Measurements from ENCODE around the gene CST1. TPM values are rescaled to one million over a fixed set of nuclear protein-coding genes. Genes with fewer than 3 reads are reported as not detected.

Gene CST1
- polyA plus RNA-seq, 1 of the 3 experiments (the other 2 are of a cell fraction) = not detected

DNA sequence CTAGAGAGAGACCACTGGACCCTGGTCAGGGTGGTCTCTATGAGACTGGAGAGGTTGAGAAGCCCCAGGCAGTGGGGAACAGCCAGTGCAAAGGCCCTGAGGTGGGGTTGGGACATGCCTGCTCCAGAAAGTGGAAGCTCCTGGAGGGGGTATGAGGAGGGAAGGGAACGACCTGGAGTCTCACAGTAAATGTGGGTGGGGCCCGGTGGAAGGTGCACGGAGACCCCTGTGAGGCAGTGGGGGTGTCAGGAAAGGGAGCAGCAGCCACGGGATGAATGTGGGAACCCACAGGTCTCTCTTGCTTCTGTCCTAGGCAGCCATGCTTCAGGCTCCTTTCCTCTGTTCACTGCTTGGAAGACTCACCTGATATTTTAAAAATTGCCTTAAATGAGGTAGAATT is 1.3 kb upstream of the CST1 start:
- Histone ChIP-seq H3K79me2 (ENCODE audit: insufficient read depth) (no peaks in the 10 kb centered on the region), H3K36me3 (replicated peaks in 1 of 2; ENCODE audit: control insufficient read depth in 1 of 2, insufficient read depth in 2 of 2, low read length in 1 of 2) (no peaks in the 10 kb centered on the region), H3K9ac (no peak overlapping the region), H3K27ac (ENCODE audit: low read depth in 2 of 2, low read length in 1 of 2) (no peak overlapping the region), H4K20me1 (ENCODE audit: insufficient read depth) (no peaks in the 10 kb centered on the region), H2AFZ (ENCODE audit: low read depth) (no peak overlapping the region), H3K4me1 (ENCODE audit: control insufficient read depth in 1 of 2, insufficient read depth in 2 of 2, low read depth in 1 of 2, low read length in 1 of 2) (peaks cover 0 to 4% of the 10 kb centered on the region in 2 experiments; a peak in 1 of 4 replicates), H3F3A (replicated peaks; ENCODE audit: insufficient read depth) (no peaks in the 10 kb centered on the region), H3K27me3 (ENCODE audit: insufficient read depth) (no peaks in the 10 kb centered on the region), H3K4me2 (no peak overlapping the region), H3K9me3 (no peaks in the 10 kb centered on the region), H3K9me2 (no peaks in the 10 kb centered on the region), H3K4me3 (ENCODE audit: low read depth in 2 of 2, low read length in 1 of 2) (no peak overlapping the region)
- DNase-seq = no peak
- TF ChIP-seq EZH2phosphoT487 (IDR thresholded peaks at IDR 0.05; ENCODE audit: borderline replicate concordance, low read depth) = no peak
- TF ChIP-seq YY1 (IDR thresholded peaks at IDR 0.05; ENCODE audit: low read depth) = no peak
- TF ChIP-seq GABPA (IDR thresholded peaks at IDR 0.05; ENCODE audit: low read depth) = no peak
- TF ChIP-seq, protein P1, sequence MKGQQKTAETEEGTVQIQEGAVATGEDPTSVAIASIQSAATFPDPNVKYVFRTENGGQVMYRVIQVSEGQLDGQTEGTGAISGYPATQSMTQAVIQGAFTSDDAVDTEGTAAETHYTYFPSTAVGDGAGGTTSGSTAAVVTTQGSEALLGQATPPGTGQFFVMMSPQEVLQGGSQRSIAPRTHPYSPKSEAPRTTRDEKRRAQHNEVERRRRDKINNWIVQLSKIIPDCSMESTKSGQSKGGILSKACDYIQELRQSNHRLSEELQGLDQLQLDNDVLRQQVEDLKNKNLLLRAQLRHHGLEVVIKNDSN (IDR thresholded peaks at IDR 0.05; ENCODE audit: borderline replicate concordance, low read depth) = no peak
- TF ChIP-seq TEAD4 (IDR thresholded peaks at IDR 0.05; ENCODE audit: borderline replicate concordance, insufficient read depth) = no peak
- TF ChIP-seq POLR2AphosphoS5 (IDR thresholded peaks at IDR 0.05; ENCODE audit: low read depth, low read length) = no peak
- no peak for TF ChIP-seq RFX5 (IDR thresholded peaks at IDR 0.05; ENCODE audit: low read length)
- TF ChIP-seq MXI1 (IDR thresholded peaks at IDR 0.05; ENCODE audit: low read depth, low read length) = no peak
- TF ChIP-seq, protein P2, sequence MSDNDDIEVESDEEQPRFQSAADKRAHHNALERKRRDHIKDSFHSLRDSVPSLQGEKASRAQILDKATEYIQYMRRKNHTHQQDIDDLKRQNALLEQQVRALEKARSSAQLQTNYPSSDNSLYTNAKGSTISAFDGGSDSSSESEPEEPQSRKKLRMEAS (IDR thresholded peaks at IDR 0.05; ENCODE audit: low read depth) = no peak
- no peak for TF ChIP-seq EP300 (IDR thresholded peaks at IDR 0.05; ENCODE audit: borderline replicate concordance in 1 of 2, low read depth in 1 of 2, low read length in 1 of 2)
- no peak for TF ChIP-seq TAF1 (IDR thresholded peaks at IDR 0.05; ENCODE audit: borderline replicate concordance, low read depth, low read length)
- no peak for TF ChIP-seq CHD2 (IDR thresholded peaks at IDR 0.05; ENCODE audit: low read length, partially characterized antibody)
- no peak for TF ChIP-seq FOXJ3 (CRISPR knock-in tag; IDR thresholded peaks at IDR 0.05)
- no peak for TF ChIP-seq ELF1 (IDR thresholded peaks at IDR 0.05)
- no peak for TF ChIP-seq SIN3A (IDR thresholded peaks at IDR 0.05; ENCODE audit: borderline replicate concordance, low read depth, low read length)
- POLR2A ChIA-PET = no interaction called here
- CTCF ChIA-PET = no interaction called here
- 19% methylated on average over 4 of the region's 4 CpGs for WGBS (ENCODE audit: low lambda C conversion rate)

DNA sequence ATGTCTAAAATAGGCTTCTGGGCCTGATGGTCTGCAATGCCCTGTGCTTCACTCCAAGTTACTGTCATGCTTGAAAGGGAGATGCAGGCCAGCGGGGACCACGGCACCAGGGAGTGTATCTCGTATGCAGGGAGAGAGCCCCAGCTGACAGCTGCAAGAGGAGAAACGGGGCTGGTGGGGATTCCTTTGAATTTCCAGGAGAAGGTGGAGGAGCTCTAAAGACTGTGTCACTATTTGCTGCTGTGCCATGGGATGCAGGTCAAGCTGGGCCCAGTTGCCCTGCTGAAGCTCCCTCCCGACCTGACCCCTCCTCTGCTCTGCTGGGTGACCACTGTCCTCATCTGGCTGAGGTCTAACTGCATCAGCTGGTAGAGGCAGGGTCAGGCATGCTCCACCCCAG is 989 bp downstream of the CST1 start:
- Histone ChIP-seq H3K9me2 (no peaks in the 10 kb centered on the region), H3K27ac (ENCODE audit: low read depth in 2 of 2, low read length in 1 of 2) (no peak overlapping the region), H3K36me3 (replicated peaks in 1 of 2; ENCODE audit: control insufficient read depth in 1 of 2, insufficient read depth in 2 of 2, low read length in 1 of 2) (no peaks in the 10 kb centered on the region), H3K9me3 (no peaks in the 10 kb centered on the region), H3K4me2 (no peak overlapping the region), H2AFZ (ENCODE audit: low read depth) (no peak overlapping the region), H3K9ac (no peak overlapping the region), H3K4me3 (ENCODE audit: low read depth in 2 of 2, low read length in 1 of 2) (no peak overlapping the region), H3F3A (replicated peaks; ENCODE audit: insufficient read depth) (no peaks in the 10 kb centered on the region), H3K27me3 (ENCODE audit: insufficient read depth) (no peaks in the 10 kb centered on the region), H4K20me1 (ENCODE audit: insufficient read depth) (no peaks in the 10 kb centered on the region), H3K4me1 (ENCODE audit: control insufficient read depth in 1 of 2, insufficient read depth in 2 of 2, low read depth in 1 of 2, low read length in 1 of 2) (no peaks in the 10 kb centered on the region), H3K79me2 (ENCODE audit: insufficient read depth) (no peaks in the 10 kb centered on the region)
- 23% methylated on average over 2 of the region's 5 CpGs for WGBS (ENCODE audit: low lambda C conversion rate)
- DNase-seq = no peak
- CTCF ChIA-PET = no interaction called here
- TF ChIP-seq, protein P3, sequence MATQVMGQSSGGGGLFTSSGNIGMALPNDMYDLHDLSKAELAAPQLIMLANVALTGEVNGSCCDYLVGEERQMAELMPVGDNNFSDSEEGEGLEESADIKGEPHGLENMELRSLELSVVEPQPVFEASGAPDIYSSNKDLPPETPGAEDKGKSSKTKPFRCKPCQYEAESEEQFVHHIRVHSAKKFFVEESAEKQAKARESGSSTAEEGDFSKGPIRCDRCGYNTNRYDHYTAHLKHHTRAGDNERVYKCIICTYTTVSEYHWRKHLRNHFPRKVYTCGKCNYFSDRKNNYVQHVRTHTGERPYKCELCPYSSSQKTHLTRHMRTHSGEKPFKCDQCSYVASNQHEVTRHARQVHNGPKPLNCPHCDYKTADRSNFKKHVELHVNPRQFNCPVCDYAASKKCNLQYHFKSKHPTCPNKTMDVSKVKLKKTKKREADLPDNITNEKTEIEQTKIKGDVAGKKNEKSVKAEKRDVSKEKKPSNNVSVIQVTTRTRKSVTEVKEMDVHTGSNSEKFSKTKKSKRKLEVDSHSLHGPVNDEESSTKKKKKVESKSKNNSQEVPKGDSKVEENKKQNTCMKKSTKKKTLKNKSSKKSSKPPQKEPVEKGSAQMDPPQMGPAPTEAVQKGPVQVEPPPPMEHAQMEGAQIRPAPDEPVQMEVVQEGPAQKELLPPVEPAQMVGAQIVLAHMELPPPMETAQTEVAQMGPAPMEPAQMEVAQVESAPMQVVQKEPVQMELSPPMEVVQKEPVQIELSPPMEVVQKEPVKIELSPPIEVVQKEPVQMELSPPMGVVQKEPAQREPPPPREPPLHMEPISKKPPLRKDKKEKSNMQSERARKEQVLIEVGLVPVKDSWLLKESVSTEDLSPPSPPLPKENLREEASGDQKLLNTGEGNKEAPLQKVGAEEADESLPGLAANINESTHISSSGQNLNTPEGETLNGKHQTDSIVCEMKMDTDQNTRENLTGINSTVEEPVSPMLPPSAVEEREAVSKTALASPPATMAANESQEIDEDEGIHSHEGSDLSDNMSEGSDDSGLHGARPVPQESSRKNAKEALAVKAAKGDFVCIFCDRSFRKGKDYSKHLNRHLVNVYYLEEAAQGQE (IDR thresholded peaks at IDR 0.05; ENCODE audit: low read depth, low read length) = no peak
- TF ChIP-seq SIN3A (IDR thresholded peaks at IDR 0.05; ENCODE audit: borderline replicate concordance, low read depth, low read length) (no peak), SMC3 (IDR thresholded peaks at IDR 0.05; ENCODE audit: low read depth, low read length) (no peak), YY1 (IDR thresholded peaks at IDR 0.05; ENCODE audit: low read depth) (no peak), NFIC (IDR thresholded peaks at IDR 0.05; ENCODE audit: borderline replicate concordance) (no peak), GABPA (IDR thresholded peaks at IDR 0.05; ENCODE audit: low read depth) (no peak), TCF12 (IDR thresholded peaks at IDR 0.05) (no peak), EP300 (IDR thresholded peaks at IDR 0.05; ENCODE audit: borderline replicate concordance in 1 of 2, low read depth in 1 of 2, low read length in 1 of 2) (no peak), RAD21 (IDR thresholded peaks at IDR 0.05; ENCODE audit: low read length) (no peak)
- TF ChIP-seq, protein P4, sequence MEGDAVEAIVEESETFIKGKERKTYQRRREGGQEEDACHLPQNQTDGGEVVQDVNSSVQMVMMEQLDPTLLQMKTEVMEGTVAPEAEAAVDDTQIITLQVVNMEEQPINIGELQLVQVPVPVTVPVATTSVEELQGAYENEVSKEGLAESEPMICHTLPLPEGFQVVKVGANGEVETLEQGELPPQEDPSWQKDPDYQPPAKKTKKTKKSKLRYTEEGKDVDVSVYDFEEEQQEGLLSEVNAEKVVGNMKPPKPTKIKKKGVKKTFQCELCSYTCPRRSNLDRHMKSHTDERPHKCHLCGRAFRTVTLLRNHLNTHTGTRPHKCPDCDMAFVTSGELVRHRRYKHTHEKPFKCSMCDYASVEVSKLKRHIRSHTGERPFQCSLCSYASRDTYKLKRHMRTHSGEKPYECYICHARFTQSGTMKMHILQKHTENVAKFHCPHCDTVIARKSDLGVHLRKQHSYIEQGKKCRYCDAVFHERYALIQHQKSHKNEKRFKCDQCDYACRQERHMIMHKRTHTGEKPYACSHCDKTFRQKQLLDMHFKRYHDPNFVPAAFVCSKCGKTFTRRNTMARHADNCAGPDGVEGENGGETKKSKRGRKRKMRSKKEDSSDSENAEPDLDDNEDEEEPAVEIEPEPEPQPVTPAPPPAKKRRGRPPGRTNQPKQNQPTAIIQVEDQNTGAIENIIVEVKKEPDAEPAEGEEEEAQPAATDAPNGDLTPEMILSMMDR (IDR thresholded peaks at IDR 0.05) = no peak
- TF ChIP-seq, protein P5, sequence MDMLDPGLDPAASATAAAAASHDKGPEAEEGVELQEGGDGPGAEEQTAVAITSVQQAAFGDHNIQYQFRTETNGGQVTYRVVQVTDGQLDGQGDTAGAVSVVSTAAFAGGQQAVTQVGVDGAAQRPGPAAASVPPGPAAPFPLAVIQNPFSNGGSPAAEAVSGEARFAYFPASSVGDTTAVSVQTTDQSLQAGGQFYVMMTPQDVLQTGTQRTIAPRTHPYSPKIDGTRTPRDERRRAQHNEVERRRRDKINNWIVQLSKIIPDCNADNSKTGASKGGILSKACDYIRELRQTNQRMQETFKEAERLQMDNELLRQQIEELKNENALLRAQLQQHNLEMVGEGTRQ (IDR thresholded peaks at IDR 0.05; ENCODE audit: borderline replicate concordance, low read depth, low read length) = no peak
- POLR2A ChIA-PET = no interaction called here

Measured in SK-N-SH (cell line).